ENCODE results near the gene EML5. TPM values are rescaled to one million over a fixed set of nuclear protein-coding genes. Genes with fewer than 3 reads are reported as not detected.

EML5 gene
- total and polyA plus RNA-seq, 8 donors: 0.65 to 2.0 (median 1.3) TPM

GRCh38 chr14:88688386-88688785, 104.4 kb downstream of the EML5 start:
- H3K27ac ChIP-seq: no peak overlapping the region
- no peaks in the 10 kb centered on the region for H3K27me3 ChIP-seq
- no peak overlapping the region for H3K4me3 ChIP-seq
- no peaks in the 10 kb centered on the region for H3K9me3 ChIP-seq
- FAIRE-seq (no peak), DNase-seq (no peak), ATAC-seq (no peak)
- no peak for TF ChIP-seq CTCF (IDR thresholded peaks at IDR 0.05)
- no peaks in the 10 kb centered on the region for H3K4me1 ChIP-seq
- no peaks in the 10 kb centered on the region for H3K36me3 ChIP-seq
- intact Hi-C loops (cut with DNase I): no loop called here

- no peak for FAIRE-seq
Measured at GRCh38 chr14:88683119-88683518, 109.6 kb downstream of the EML5 start.

GRCh38 chr14:88682495-88683114, 110.1 kb downstream of the EML5 start:
- H3K4me1 ChIP-seq: no peaks in the 10 kb centered on the region
- no peak overlapping the region for H3K4me3 ChIP-seq
- H3K27me3 ChIP-seq: no peaks in the 10 kb centered on the region
- no peaks in the 10 kb centered on the region for H3K9me3 ChIP-seq
- intact Hi-C loops (cut with DNase I): no loop called here
- no peaks in the 10 kb centered on the region for H3K36me3 ChIP-seq
- ATAC-seq (peak in 2 of 4 donors; percentile 63 to 77), FAIRE-seq (no peak), DNase-seq (no peak)
- TF ChIP-seq CTCF (IDR thresholded peaks at IDR 0.05): no peak
- no peak overlapping the region for H3K27ac ChIP-seq
- WGBS, 2 donors: 46 to 51% methylated on average over 5 of the region's 5 CpGs

More at GRCh38 chr14:88683119-88683518, 109.6 kb downstream of the EML5 start:
- Histone ChIP-seq H3K27ac (no peak overlapping the region), H3K27me3 (no peaks in the 10 kb centered on the region), H3K36me3 (no peaks in the 10 kb centered on the region), H3K9me3 (no peaks in the 10 kb centered on the region), H3K4me3 (no peak overlapping the region), H3K4me1 (no peaks in the 10 kb centered on the region)
- TF ChIP-seq CTCF (IDR thresholded peaks at IDR 0.05): no peak
- DNase-seq (no peak), ATAC-seq (no peak)
- intact Hi-C loops (cut with DNase I): no loop called here
- 77 to 80% methylated on average over 2 of the region's 2 CpGs for WGBS, 2 donors

- Histone ChIP-seq H3K4me3 (no peak overlapping the region), H3K27me3 (no peaks in the 10 kb centered on the region), H3K4me1 (no peaks in the 10 kb centered on the region), H3K36me3 (no peaks in the 10 kb centered on the region), H3K27ac (no peak overlapping the region), H3K9me3 (no peaks in the 10 kb centered on the region)
- FAIRE-seq (no peak), ATAC-seq (peak in 2 of 4 donors; percentile 35 to 75), DNase-seq (no peak)
- intact Hi-C loops (cut with DNase I): no loop called here
- TF ChIP-seq CTCF (IDR thresholded peaks at IDR 0.05): no peak
- 75 to 81% methylated on average over 5 of the region's 5 CpGs for WGBS, 2 donors
Measured at GRCh38 chr14:88681755-88682494, 110.8 kb downstream of the EML5 start.

- no peak for DNase-seq
- no peaks in the 10 kb centered on the region for H3K27me3 ChIP-seq
- 80 to 82% methylated on average over 4 of the region's 4 CpGs for WGBS, 2 donors
- no peaks in the 10 kb centered on the region for H3K36me3 ChIP-seq
- no peak overlapping the region for H3K27ac ChIP-seq
- no peak for TF ChIP-seq CTCF (IDR thresholded peaks at IDR 0.05)
- H3K9me3 ChIP-seq: no peaks in the 10 kb centered on the region
- no peak overlapping the region for H3K4me3 ChIP-seq
- ATAC-seq: no peak
- intact Hi-C loops (cut with DNase I): no loop called here
- no peak for FAIRE-seq
- peaks cover 0 to 3% (median 0%) of the 10 kb centered on the region in 3 donors for H3K4me1 ChIP-seq
Measured at GRCh38 chr14:88669346-88669745, 123.4 kb downstream of the EML5 start.

Measured in pancreas (tissue), 10 donors.